AG09319 (cell line): Measurements from ENCODE around the gene THOC2.

Experiments
- DNase-seq: peaks from one replicate; pipeline ENCODE4 v3.0.0-alpha.2; 2010; ENCODE audit warnings: low read depth; ENCODE audit errors: extremely low read depth
- TF ChIP-seq, protein P1 (sequence below): IDR thresholded peaks from 2 replicates; pipeline ENCODE4 v1.5.1; 2011; ENCODE audit warnings: low read depth, mild to moderate bottlenecking, inconsistent platforms, low read length, moderate library complexity

Gene THOC2

DNA sequence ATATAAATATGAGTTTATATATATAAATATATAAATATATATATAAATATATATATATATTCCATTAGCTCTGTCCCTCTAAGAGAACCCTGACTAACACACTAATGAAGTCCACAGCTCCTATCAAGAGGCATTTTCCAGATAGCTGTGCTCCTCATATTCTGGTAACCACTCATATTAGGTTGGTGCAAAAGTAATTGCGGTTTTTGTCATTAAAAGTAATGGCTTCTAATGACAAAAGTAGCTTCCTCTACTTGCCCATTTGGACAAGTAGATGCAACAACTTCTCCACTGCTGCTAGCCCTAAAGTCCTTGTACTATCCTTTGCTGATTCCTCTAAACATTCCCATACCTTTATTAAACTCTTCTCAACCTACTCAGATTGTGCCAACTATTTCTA, 182.0 kb downstream of the THOC2 start:
- DNase-seq: no peak
- TF ChIP-seq, protein P1, sequence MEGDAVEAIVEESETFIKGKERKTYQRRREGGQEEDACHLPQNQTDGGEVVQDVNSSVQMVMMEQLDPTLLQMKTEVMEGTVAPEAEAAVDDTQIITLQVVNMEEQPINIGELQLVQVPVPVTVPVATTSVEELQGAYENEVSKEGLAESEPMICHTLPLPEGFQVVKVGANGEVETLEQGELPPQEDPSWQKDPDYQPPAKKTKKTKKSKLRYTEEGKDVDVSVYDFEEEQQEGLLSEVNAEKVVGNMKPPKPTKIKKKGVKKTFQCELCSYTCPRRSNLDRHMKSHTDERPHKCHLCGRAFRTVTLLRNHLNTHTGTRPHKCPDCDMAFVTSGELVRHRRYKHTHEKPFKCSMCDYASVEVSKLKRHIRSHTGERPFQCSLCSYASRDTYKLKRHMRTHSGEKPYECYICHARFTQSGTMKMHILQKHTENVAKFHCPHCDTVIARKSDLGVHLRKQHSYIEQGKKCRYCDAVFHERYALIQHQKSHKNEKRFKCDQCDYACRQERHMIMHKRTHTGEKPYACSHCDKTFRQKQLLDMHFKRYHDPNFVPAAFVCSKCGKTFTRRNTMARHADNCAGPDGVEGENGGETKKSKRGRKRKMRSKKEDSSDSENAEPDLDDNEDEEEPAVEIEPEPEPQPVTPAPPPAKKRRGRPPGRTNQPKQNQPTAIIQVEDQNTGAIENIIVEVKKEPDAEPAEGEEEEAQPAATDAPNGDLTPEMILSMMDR: no peak
